ENCODE results near the gene KLC1.

GRCh38 chr14:103630364-103631108 is 1.5 kb downstream of the KLC1 start:
- TF ChIP-seq POLR2A (IDR thresholded peaks at IDR 0.05): no peak
- TF ChIP-seq, protein P1, sequence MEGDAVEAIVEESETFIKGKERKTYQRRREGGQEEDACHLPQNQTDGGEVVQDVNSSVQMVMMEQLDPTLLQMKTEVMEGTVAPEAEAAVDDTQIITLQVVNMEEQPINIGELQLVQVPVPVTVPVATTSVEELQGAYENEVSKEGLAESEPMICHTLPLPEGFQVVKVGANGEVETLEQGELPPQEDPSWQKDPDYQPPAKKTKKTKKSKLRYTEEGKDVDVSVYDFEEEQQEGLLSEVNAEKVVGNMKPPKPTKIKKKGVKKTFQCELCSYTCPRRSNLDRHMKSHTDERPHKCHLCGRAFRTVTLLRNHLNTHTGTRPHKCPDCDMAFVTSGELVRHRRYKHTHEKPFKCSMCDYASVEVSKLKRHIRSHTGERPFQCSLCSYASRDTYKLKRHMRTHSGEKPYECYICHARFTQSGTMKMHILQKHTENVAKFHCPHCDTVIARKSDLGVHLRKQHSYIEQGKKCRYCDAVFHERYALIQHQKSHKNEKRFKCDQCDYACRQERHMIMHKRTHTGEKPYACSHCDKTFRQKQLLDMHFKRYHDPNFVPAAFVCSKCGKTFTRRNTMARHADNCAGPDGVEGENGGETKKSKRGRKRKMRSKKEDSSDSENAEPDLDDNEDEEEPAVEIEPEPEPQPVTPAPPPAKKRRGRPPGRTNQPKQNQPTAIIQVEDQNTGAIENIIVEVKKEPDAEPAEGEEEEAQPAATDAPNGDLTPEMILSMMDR (IDR thresholded peaks at IDR 0.05): no peak
